Bronchial epithelial cell (primary cell): ENCODE data around the gene CARMIL1. TPM values are rescaled to one million over a fixed set of nuclear protein-coding genes. Genes with fewer than 3 reads are reported as not detected.

ENCODE experiments used
- DNase-seq: peaks from one replicate; pipeline ENCODE4 v3.0.0-alpha.2; 2010; ENCODE audit warnings: low read depth
- FAIRE-seq: peaks from 2 replicates; lab custom pipeline; 2011; peaks lifted over from hg19 to GRCh38; lab: Jason Lieb, UNC
- H3K27me3 ChIP-seq: 2 replicates; pipeline ENCODE4 v1.5.1; 2011; ENCODE audit warnings: low read length; ENCODE audit not compliant: control insufficient read depth, insufficient read depth
- H3K36me3 ChIP-seq: 2 replicates; pipeline ENCODE4 v1.5.1; 2011; ENCODE audit warnings: low read length; ENCODE audit not compliant: control insufficient read depth, insufficient read depth
- H3K4me3 ChIP-seq: 2 replicates; pipeline ENCODE4 v1.5.1; 2011; ENCODE audit warnings: mild to moderate bottlenecking, low read depth, low read length, control low read depth
- CTCF ChIP-seq: IDR thresholded peaks from 2 replicates; pipeline ENCODE4 v1.5.1; 2011; ENCODE audit warnings: mild to moderate bottlenecking, moderate library complexity, low read length, control low read depth, inconsistent platforms; ENCODE audit not compliant: insufficient read depth, severe bottlenecking
- total RNA-seq: library from RNA; depleted of rRNA; stranded (reverse); fragments of >200 nt; gene quantifications from 2 replicates; pipeline ENCODE4 v1.2.1, GENCODE V29; 2014

CARMIL1 gene
- total RNA-seq, 1 donor from 2014 or later, result 12.1 TPM

GRCh38 chr6:25263657-25264056 lies 15.5 kb upstream of the CARMIL1 start:
- no peak for TF ChIP-seq CTCF
- Histone ChIP-seq H3K4me3 (no peak overlapping the region), H3K36me3 (no peaks in the 10 kb centered on the region), H3K27me3 (no peaks in the 10 kb centered on the region)
- peak; percentile 48 for DNase-seq
- no peak for FAIRE-seq

GRCh38 chr6:25266456-25267100 lies 12.6 kb upstream of the CARMIL1 start:
- FAIRE-seq (no peak), DNase-seq (no peak)
- TF ChIP-seq CTCF, result no peak
- Histone ChIP-seq H3K36me3 (no peaks in the 10 kb centered on the region), H3K27me3 (no peaks in the 10 kb centered on the region), H3K4me3 (no peak overlapping the region)

- TF ChIP-seq CTCF, result no peak
- H3K4me3 ChIP-seq, result no peak overlapping the region
- FAIRE-seq, result no peak
- no peaks in the 10 kb centered on the region for H3K36me3 ChIP-seq
- H3K27me3 ChIP-seq, result no peaks in the 10 kb centered on the region
- no peak for DNase-seq
These were observed 11.5 kb upstream of the CARMIL1 start for GRCh38 chr6:25267662-25268061.

- FAIRE-seq, result no peak
- no peaks in the 10 kb centered on the region for H3K36me3 ChIP-seq
These were observed 8.6 kb upstream of the CARMIL1 start for GRCh38 chr6:25270559-25270958.

GRCh38 chr6:25275436-25275835 lies 3.7 kb upstream of the CARMIL1 start:
- H3K4me3 ChIP-seq, result no peak overlapping the region
- no peak for DNase-seq
- TF ChIP-seq CTCF, result no peak
- H3K27me3 ChIP-seq, result no peaks in the 10 kb centered on the region
- H3K36me3 ChIP-seq, result no peaks in the 10 kb centered on the region
- no peak for FAIRE-seq

More at GRCh38 chr6:25270559-25270958, 8.6 kb upstream of the CARMIL1 start:
- no peak for TF ChIP-seq CTCF
- DNase-seq, result no peak
- H3K4me3 ChIP-seq, result no peak overlapping the region
- no peaks in the 10 kb centered on the region for H3K27me3 ChIP-seq

GRCh38 chr6:25277386-25277785 lies 1.8 kb upstream of the CARMIL1 start:
- Histone ChIP-seq H3K27me3 (no peaks in the 10 kb centered on the region), H3K4me3 (no peak overlapping the region), H3K36me3 (no peaks in the 10 kb centered on the region)
- TF ChIP-seq CTCF, result no peak
- FAIRE-seq (no peak), DNase-seq (no peak)
